Transverse colon (tissue), 4 donors: ENCODE measurements around the gene EZR. TPM values are rescaled to one million over a fixed set of nuclear protein-coding genes. Genes with fewer than 3 reads are reported as not detected.
"Not testable (repeated sequence)": the region's sequence is repeated elsewhere in the genome, so short reads cannot be mapped to it uniquely, and the experiment has no call there.

Source experiments
- DNase-seq: peaks from one replicate; pipeline ENCODE4 v3.0.0-alpha.2; 2019
- H3K27ac ChIP-seq, 4 donors: fragments of 200-600 bp; sonication (generic); 2 replicates each; pipeline ENCODE4 v1.5.1; 2016 to 2018; ENCODE audit warnings: inconsistent platforms in 4 of 4
- H3K27me3 ChIP-seq: fragments of 200-600 bp; sonication (generic); 2 replicates; pipeline ENCODE4 v1.5.1; 2017; ENCODE audit warnings: inconsistent platforms
- H3K36me3 ChIP-seq, 4 donors: fragments of 200-600 bp; sonication (generic); 2 replicates each; pipeline ENCODE4 v1.5.1; 2017 to 2019; ENCODE audit warnings: inconsistent platforms in 4 of 4
- H3K4me1 ChIP-seq, 4 donors: fragments of 200-600 bp; sonication (generic); 2 replicates each; pipeline ENCODE4 v1.5.1; 2017 to 2020; ENCODE audit warnings: inconsistent platforms in 4 of 4
- H3K4me3 ChIP-seq, 4 donors: fragments of 200-600 bp; sonication (generic); 1 replicate in 1 of 4; 2 replicates in 3 of 4; pipeline versions ENCODE4 v1.5.1 to v1.6.1; 2017 to 2019; ENCODE audit warnings: inconsistent platforms in 4 of 4
- H3K9me3 ChIP-seq, 2 donors: fragments of 200-600 bp; sonication (generic); 2 replicates each; pipeline ENCODE4 v1.5.1; 2017 to 2019; ENCODE audit warnings: inconsistent platforms in 2 of 2
- EP300 ChIP-seq: sonication (generic); formaldehyde crosslinking; IDR thresholded peaks from one replicate; pipeline ENCODE4 v1.6.1; 2017; ENCODE audit warnings: antibody characterized with exemption, low read depth
- POLR2A ChIP-seq: fragments of 450-650 bp; IDR thresholded peaks from one replicate; pipeline ENCODE4 v1.6.1; 2016; ENCODE audit warnings: antibody characterized with exemption, mild to moderate bottlenecking, moderate library complexity
- POLR2AphosphoS5 ChIP-seq, 3 donors: sonication (generic); formaldehyde crosslinking; IDR thresholded peaks; one replicate each; pipeline ENCODE4 v1.6.1; 2016; ENCODE audit warnings: antibody characterized with exemption in 3 of 3
- WGBS, 2 donors: methylation state at CpG; one replicate each; pipeline ENCODE4 v1.1.5; 2018; ENCODE audit warnings: low coverage in 1 of 2; 5-methylcytosine and 5-hydroxymethylcytosine counted together
- in situ Hi-C, 4 donors: fragments of 200-750 bp; cut with MboI; loops; one replicate each; pipeline versions ENCODE4 v1.15.0 to v1.15.1; 2017; ENCODE audit warnings: low sequenced_read_pairs in 3 of 4, low pct_ligation_motif_present in 1 of 4, low pct_unique_long_range_greater_than_20kb in 1 of 4
- intact Hi-C: fragments of 100-400 bp; cut with DNase I; formaldehyde crosslinking; loops from one replicate; pipeline ENCODE4 v1.15.1; 2023; ENCODE audit warnings: low total_unique reads
- total RNA-seq, 4 donors: library from RNA; depleted of rRNA; stranded (reverse); fragments of >200 nt; gene quantifications; one replicate each; pipeline ENCODE4 v1.1.0, GENCODE V29; 2016
- TF ChIP-seq, protein P1 (sequence below), 5 experiments: fragments of 200-600 bp in 3 of 5; fragments of 450-650 bp in 2 of 5; sonication (generic) in 3 of 5; IDR thresholded peaks; 1 replicate in 2 of 5; 2 replicates in 3 of 5; pipeline ENCODE4 v1.5.1; 2016 to 2017; ENCODE audit warnings: antibody characterized with exemption in 5 of 5, inconsistent platforms in 3 of 5, mild to moderate bottlenecking in 2 of 5, moderate library complexity in 1 of 5

EZR gene
- total RNA-seq, 4 donors from 2014 or later = 149 to 430 (median 319) TPM

DNA sequence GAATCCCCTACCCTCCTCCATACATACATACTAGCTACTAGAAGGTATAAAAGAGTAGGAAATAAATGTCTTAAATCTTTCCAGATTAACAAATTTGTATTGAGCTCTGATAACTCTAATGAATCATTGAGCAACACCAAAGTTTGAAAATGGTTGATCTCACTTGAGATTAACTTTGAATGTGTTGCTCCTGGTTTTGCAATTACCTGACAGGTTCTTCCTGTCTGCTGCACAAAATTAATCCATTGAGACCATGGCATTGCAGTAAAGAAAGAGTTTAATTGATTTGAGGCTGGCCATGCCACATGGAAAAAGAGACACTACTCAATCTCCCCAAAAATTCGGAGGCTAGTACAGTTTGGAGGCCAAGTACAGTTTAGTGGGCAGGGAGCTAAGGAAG lies 21.3 kb upstream of the EZR start:
- 96% methylated on average over 1 of the region's 1 CpG; no CpG with 5 or more reads in 1 of the 2 donors for WGBS, 2 donors
- Histone ChIP-seq H3K27me3 (no peaks in the 10 kb centered on the region), H3K9me3 (no peaks in the 10 kb centered on the region), H3K36me3 (no peaks in the 10 kb centered on the region), H3K27ac (no peak overlapping the region), H3K4me1 (peaks cover 0 to 8% (median 3%) of the 10 kb centered on the region in 4 donors), H3K4me3 (no peak overlapping the region)
- intact Hi-C loops = no loop called here
- TF ChIP-seq POLR2AphosphoS5 (IDR thresholded peaks at IDR 0.05) (no peak), POLR2A (no peak), EP300 (no peak)
- TF ChIP-seq, protein P1, sequence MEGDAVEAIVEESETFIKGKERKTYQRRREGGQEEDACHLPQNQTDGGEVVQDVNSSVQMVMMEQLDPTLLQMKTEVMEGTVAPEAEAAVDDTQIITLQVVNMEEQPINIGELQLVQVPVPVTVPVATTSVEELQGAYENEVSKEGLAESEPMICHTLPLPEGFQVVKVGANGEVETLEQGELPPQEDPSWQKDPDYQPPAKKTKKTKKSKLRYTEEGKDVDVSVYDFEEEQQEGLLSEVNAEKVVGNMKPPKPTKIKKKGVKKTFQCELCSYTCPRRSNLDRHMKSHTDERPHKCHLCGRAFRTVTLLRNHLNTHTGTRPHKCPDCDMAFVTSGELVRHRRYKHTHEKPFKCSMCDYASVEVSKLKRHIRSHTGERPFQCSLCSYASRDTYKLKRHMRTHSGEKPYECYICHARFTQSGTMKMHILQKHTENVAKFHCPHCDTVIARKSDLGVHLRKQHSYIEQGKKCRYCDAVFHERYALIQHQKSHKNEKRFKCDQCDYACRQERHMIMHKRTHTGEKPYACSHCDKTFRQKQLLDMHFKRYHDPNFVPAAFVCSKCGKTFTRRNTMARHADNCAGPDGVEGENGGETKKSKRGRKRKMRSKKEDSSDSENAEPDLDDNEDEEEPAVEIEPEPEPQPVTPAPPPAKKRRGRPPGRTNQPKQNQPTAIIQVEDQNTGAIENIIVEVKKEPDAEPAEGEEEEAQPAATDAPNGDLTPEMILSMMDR (IDR thresholded peaks at IDR 0.05) = no peak
- in situ Hi-C loops = no loop called here
- no peak for DNase-seq

DNA sequence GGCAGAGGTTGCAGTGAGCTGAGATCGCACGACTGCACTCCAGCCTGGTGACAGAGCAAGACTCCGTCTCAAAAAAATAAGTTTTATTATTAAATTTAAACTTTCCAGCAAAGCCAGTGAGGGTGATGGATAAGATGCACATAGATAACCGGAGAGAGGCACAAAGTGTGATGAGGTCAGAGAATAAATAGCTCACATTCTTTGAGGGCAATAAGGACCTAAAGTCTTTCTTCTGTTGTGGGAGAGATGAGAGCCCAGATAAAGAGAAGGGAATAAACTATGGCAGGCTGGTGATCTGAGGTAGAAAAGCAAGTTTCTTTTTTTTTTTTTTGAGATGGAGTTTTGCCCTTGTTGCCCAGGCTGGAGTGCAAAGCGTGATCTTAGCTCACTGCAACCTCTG lies 20.6 kb upstream of the EZR start:
- no peaks in the 10 kb centered on the region for H3K27me3 ChIP-seq
- no peak overlapping the region for H3K27ac ChIP-seq
- WGBS, 2 donors = 88 to 95% methylated on average over 1 to 5 of the region's 5 CpGs
- H3K9me3 ChIP-seq = no peaks in the 10 kb centered on the region
- intact Hi-C loops = no loop called here
- H3K4me1 ChIP-seq = peaks cover 0 to 14% (median 6%) of the 10 kb centered on the region in 4 donors
- TF ChIP-seq EP300 = no peak
- TF ChIP-seq, protein P1 (IDR thresholded peaks at IDR 0.05) = no peak
- TF ChIP-seq POLR2AphosphoS5 (IDR thresholded peaks at IDR 0.05) = no peak
- no peak for TF ChIP-seq POLR2A
- no peaks in the 10 kb centered on the region for H3K36me3 ChIP-seq
- no peak overlapping the region for H3K4me3 ChIP-seq
- DNase-seq = no peak
- in situ Hi-C loops = no loop called here

DNA sequence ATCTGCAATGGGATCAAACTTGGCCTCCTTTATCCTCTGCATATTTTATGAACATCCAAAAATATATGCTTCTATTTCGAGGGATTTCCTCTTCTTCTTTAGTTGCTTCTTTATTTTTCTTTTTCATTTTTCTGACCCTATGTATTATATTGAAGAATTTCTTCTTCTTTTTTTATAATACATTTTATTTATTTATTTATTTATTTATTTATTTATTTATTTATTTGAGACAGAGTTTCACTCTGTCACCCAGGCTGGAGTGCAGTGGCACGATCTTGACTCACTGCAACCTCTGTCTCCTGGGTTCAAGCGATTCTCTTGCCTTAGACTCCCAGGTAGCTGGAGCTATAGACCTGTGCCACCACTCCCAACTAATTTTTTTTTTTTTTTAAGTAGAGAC lies 19.6 kb upstream of the EZR start:
- DNase-seq, H3K9me3 ChIP-seq, H3K4me3 ChIP-seq, intact Hi-C loops, H3K27me3 ChIP-seq, H3K36me3 ChIP-seq, in situ Hi-C loops, H3K27ac ChIP-seq: not testable (repeated sequence)
- peaks cover 0 to 14% (median 6%) of the 10 kb centered on the region in 4 donors for H3K4me1 ChIP-seq
- 90 to 94% methylated on average over 3 of the region's 3 CpGs for WGBS, 2 donors

DNA sequence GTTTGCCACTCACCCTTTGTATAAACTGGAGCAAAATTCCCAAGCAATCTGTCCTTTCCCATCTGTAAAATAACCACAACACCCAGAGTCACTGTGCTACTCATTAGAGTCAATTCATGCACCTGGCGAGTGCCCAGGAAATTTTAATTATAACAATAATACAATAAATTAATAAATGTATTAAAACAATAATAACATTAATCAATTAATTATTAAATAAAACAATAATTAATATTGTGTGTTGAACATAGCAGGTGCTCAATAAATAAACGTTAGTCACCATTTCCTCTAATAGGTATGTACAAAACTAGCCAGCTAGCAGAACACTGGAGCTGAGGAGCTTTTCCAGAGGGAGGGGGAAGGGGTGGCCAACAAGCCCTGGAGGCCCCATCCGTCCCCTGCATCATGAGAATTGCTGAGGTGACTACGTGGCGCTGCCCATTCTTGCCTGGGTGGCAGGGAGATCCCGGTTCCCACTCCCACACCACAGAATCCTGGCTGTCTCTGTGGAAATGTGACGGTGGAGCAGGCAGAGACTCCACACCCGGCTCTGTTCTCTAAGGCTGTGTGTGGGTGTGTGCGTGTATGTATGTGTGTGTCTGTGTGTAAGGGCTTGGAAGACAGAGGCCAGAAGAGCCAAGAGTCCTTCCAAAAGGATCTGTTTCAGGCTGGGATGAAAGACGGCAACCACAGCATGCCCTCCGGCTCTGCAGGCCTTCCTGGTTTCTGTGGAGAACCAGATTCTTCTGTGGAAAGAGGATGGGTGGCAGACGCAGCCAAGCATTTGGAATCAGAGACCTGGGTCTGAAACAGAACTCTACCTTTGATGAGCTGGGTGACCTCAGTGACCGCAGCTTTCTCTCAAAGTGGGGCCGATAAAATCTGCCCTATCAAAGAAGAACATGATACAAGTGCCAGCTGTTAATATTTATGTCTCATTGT lies 18.8 kb upstream of the EZR start:
- Histone ChIP-seq H3K4me3 (no peak overlapping the region), H3K9me3 (no peaks in the 10 kb centered on the region), H3K27me3 (no peaks in the 10 kb centered on the region), H3K27ac (no peak overlapping the region), H3K4me1 (peaks cover 0 to 14% (median 6%) of the 10 kb centered on the region in 4 donors), H3K36me3 (no peaks in the 10 kb centered on the region)
- intact Hi-C loops = no loop called here
- TF ChIP-seq POLR2A = no peak
- TF ChIP-seq, protein P1 (IDR thresholded peaks at IDR 0.05) = no peak
- TF ChIP-seq EP300 = no peak
- no peak for TF ChIP-seq POLR2AphosphoS5 (IDR thresholded peaks at IDR 0.05)
- in situ Hi-C loops = no loop called here
- WGBS, 2 donors = 76 to 84% methylated on average over 4 to 14 of the region's 14 CpGs
- no peak for DNase-seq
